Thymus (tissue), 14 donors: Measurements from ENCODE around the gene FHL5. TPM values are rescaled to one million over a fixed set of nuclear protein-coding genes. Genes with fewer than 3 reads are reported as not detected.

ENCODE experiments used
- DNase-seq, 9 donors: peaks; one replicate each; pipeline ENCODE4 v3.0.0-alpha.2; 2013; ENCODE audit warnings: low spot score in 9 of 9, low read depth in 6 of 9, missing footprints in 1 of 9
- H3K27ac ChIP-seq, 2 donors: one replicate each; pipeline ENCODE4 v1.5.1; 2013; ENCODE audit warnings: control low read depth in 1 of 2, low read depth in 1 of 2, low read length in 1 of 2, mild to moderate bottlenecking in 1 of 2, moderate library complexity in 1 of 2
- H3K27me3 ChIP-seq, 2 donors: one replicate each; pipeline ENCODE4 v1.5.1; 2013; ENCODE audit warnings: low read length in 1 of 2; ENCODE audit not compliant: control insufficient read depth in 2 of 2, insufficient read depth in 1 of 2
- H3K36me3 ChIP-seq, 2 donors: one replicate each; pipeline ENCODE4 v1.5.1; 2013; ENCODE audit warnings: low read length in 1 of 2, mild to moderate bottlenecking in 1 of 2, moderate library complexity in 1 of 2; ENCODE audit not compliant: control insufficient read depth in 2 of 2, insufficient read depth in 2 of 2
- H3K4me1 ChIP-seq, 2 donors: one replicate each; pipeline ENCODE4 v1.5.1; 2013; ENCODE audit warnings: low read length in 2 of 2; ENCODE audit not compliant: control insufficient read depth in 2 of 2, insufficient read depth in 2 of 2
- H3K4me3 ChIP-seq, 2 donors: one replicate each; pipeline ENCODE4 v1.5.1; 2013; ENCODE audit warnings: low read length in 2 of 2, control low read depth in 1 of 2, mild to moderate bottlenecking in 1 of 2
- H3K9me3 ChIP-seq, 2 donors: one replicate each; pipeline ENCODE4 v1.5.1; 2013; ENCODE audit warnings: low read length in 1 of 2, mild to moderate bottlenecking in 1 of 2; ENCODE audit not compliant: control insufficient read depth in 2 of 2, insufficient read depth in 1 of 2
- WGBS: extraction: QIAGEN DNeasy Blood & Tissue Kit; methylation state at CpG from one replicate; pipeline ENCODE4 v1.1.7; 2013; 5-methylcytosine and 5-hydroxymethylcytosine counted together
- long read RNA-seq, 10 donors: transcript quantifications; one replicate each; lab custom pipeline, GENCODE V29; 2026
- polyA plus RNA-seq: library from polyadenylated mRNA; stranded (reverse); fragments of 200-250 nt; gene quantifications from one replicate; pipeline ENCODE4 v1.2.3, GENCODE V29; 2013
- total RNA-seq: library from RNA; stranded (reverse); fragments of 120-200 nt; gene quantifications from one replicate; pipeline ENCODE4 v1.2.4, GENCODE V29; 2013
- donor health status: healthy.

Gene FHL5, protein sequence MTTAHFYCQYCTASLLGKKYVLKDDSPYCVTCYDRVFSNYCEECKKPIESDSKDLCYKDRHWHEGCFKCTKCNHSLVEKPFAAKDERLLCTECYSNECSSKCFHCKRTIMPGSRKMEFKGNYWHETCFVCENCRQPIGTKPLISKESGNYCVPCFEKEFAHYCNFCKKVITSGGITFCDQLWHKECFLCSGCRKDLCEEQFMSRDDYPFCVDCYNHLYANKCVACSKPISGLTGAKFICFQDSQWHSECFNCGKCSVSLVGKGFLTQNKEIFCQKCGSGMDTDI
- 0.19 TPM for total RNA-seq
- polyA plus RNA-seq, result 15.8 TPM
- long read RNA-seq, donor 1, result 0 reads
- long read RNA-seq, donor 2, result 0 reads
- long read RNA-seq, donor 3, result 0 reads
- long read RNA-seq, donor 4, result 0 reads
- long read RNA-seq, donor 5, result 0 reads
- long read RNA-seq, donor 6, result 0 reads
- long read RNA-seq, donor 7, result 0 reads
- long read RNA-seq, donor 8, result 0 reads
- long read RNA-seq, donor 9, result 0 reads
- long read RNA-seq, donor 10, result 0 reads

DNA sequence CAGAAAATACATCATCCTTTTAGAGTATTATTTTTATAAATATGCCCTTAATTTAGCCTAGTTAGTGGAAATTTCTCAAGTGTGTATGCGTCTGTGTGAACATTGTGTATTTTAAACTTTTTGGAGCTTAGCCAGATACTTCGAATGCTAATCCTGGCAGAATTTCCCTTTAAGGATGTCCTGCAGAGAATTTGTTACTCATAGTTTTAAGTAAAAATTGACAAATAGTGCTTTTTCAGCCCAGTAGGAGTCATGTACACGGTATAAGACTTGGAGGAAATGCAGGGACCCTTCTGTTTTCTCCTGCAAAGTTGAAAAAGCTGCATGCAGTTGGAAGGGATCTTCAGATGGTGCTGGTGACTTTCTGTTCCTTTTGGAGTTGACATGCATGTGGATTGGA lies at the start of gene FHL5:
FHL5 (plus strand) TSS at position 243 of the 400 bp plus-strand sequence. CDS start 40,486 bp downstream, outside the sequence.
- peaks cover 0 to 2% of the 10 kb centered on the region in 2 donors for H3K27me3 ChIP-seq
- 55% methylated on average over 3 of the region's 3 CpGs for WGBS
- H3K36me3 ChIP-seq, result no peaks in the 10 kb centered on the region
- no peaks in the 10 kb centered on the region for H3K4me1 ChIP-seq
- no peak for DNase-seq
- H3K4me3 ChIP-seq, result no peak within 1 kb of the TSS
- H3K27ac ChIP-seq, result no peak within 1 kb of the TSS
- H3K9me3 ChIP-seq, result no peaks in the 10 kb centered on the region

DNA sequence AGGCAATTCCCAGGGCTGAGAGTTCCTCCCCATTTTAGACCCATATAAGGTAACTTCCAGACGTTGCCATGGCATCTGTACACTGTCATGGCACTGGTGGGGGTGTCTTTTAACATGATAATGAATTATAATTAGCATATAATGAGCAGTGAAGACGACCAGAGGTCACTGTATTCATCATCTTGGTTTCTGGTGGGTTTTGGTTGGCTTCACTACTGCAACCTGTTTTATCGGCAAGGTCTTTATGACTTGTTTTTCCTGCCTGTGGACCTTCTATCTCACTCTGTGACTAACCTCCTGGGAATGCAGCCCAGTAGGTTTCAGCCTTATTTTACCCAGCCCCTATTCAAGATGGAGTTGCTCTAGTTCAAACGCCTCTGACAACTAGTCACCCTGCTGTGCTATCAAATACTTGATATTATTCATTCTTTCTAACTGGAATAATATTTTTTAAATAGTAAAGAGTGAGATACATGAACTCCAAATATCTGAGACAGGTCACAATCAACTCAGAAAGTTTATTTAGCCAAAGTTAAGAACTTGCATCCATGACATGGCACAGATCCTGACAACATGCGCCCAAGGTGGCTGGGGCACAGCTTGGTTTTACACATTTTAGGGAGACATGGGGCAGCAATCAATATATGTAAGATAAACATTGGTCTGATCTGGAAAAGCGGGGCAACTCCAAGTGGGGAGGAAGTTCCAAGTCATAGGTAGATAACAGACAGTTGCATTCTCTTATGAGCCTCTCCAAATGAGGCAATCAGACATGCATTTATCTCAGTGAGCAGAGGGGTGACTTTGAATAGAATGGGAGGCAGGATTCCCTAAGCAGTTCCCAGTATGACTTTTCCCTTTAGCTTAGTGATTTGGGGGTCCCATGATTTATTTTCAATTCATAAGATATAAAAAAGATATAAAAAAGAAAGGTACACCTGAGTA lies 42.5 kb upstream of the FHL5 start:
- peak in 3 of 9 donors; percentile 3 to 21 (median 9) for DNase-seq
- Histone ChIP-seq H3K4me1 (peaks cover 4 to 7% of the 10 kb centered on the region in 2 donors), H3K36me3 (peaks cover 0 to 3% of the 10 kb centered on the region in 2 donors), H3K4me3 (peak overlapping the region; percentile 85 to 93), H3K9me3 (no peaks in the 10 kb centered on the region), H3K27me3 (no peaks in the 10 kb centered on the region), H3K27ac (peak overlapping the region in 1 of 2 donors; percentile 98)
- 95% methylated on average over 6 of the region's 6 CpGs for WGBS

DNA sequence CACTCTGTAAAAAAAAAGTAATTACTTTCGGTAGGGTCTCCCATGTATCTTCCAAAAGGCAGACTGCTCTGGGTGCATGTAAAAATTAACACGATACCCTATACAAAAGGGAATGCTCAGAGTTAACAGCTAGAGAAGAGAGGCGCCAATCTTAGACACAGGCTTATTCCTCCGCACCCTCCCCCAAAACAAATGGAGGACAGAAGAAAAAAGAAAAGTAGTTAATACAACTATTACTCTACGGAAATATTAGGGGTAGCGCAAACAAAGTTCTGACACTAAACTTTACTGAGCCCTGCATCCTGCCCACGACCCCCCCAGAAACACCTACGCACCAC lies 41.7 kb upstream of the FHL5 start:
- Histone ChIP-seq H3K36me3 (peaks cover 3 to 10% of the 10 kb centered on the region in 2 donors), H3K4me1 (peaks cover 4 to 7% of the 10 kb centered on the region in 2 donors), H3K4me3 (peak overlapping the region; percentile 85 to 93), H3K27me3 (no peaks in the 10 kb centered on the region), H3K27ac (peak overlapping the region; percentile 98 to 100), H3K9me3 (no peaks in the 10 kb centered on the region)
- DNase-seq, result peak in 2 of 9 donors; percentile 15 to 66
- under 1% methylated on average over 8 of the region's 8 CpGs for WGBS

DNA sequence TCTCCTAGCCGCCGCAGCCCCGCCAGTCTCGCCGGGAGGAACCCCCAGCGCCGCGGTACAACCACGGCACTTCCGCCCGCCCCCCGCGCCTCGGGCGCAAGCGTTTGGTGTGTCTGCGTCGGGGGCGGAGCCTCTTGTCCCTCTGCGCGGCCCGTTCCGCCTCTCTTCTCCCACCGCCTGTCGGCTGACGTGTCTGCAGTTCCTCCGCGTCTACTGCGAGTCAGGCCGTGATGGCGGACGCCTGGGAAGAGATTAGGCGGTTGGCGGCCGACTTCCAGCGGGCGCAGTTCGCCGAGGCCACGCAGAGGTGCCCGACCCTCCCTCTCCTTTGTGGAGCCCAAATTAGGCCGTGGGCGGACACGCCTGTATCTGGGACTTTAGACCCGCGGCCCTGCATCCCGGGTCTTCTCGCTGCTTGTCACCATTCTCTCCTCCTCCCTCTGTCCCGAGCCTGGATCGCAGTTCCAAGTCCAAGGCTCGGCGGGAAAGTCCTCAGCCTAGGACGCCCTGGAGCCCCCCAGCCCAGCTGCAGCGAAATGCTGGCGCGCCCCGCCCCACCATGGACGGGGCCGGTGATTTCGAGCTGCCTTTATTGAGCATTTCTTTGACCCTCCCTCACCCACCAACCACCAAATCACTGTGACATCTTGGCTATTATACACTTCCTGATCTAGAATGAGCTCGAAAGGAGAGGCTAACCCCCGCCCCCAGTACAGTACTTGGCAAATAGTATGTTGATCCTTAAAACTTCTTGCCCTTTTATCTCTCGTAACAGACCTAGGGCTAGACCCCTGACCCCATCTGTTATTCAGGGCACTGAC lies 41.1 kb upstream of the FHL5 start, which contains the start of gene UFL1:
UFL1 (plus strand) TSS at position 163 of the 821 bp plus-strand sequence; CDS start at position 231, 68 bp downstream.
- DNase-seq, result peak; percentile 74 to 97 (median 91)
- Histone ChIP-seq H3K4me3 (peak within 1 kb of the TSS; percentile 85 to 93), H3K9me3 (no peaks in the 10 kb centered on the region), H3K36me3 (peaks cover 3 to 16% of the 10 kb centered on the region in 2 donors), H3K4me1 (peaks cover 4 to 7% of the 10 kb centered on the region in 2 donors), H3K27me3 (no peaks in the 10 kb centered on the region), H3K27ac (peak within 1 kb of the TSS; percentile 98 to 100)
- under 1% methylated on average over 63 of the region's 63 CpGs for WGBS

DNA sequence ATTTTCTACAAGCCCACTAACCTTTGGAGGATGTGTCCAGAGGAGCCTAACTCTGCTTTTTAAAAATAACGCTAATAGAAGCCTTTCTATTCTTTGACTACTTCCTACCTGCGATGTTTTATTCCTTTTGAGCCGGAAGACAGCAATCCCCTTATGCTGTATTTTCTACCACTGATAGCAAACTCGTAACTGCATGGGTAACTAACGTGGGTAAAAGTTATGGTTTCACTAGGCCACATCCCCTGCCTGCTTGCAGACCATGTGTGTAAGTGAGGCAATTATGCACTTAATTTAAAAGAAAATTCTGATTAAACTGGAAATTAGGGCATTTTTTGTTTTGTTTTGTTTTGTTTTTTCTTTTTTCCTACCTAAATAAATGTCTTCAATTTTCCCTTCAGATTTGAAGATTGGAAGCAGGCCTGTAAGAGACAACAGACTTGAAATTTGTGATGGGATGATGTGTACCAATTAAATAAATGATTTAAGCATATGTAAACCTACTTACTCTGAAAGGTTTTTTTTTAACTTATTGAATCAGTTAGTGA lies 40.4 kb upstream of the FHL5 start:
- H3K27me3 ChIP-seq, result no peaks in the 10 kb centered on the region
- H3K4me3 ChIP-seq, result peak overlapping the region; percentile 85 to 93
- 1% methylated on average over 5 of the region's 5 CpGs for WGBS
- H3K4me1 ChIP-seq, result peaks cover 4 to 7% of the 10 kb centered on the region in 2 donors
- H3K27ac ChIP-seq, result peak overlapping the region; percentile 98 to 100
- no peaks in the 10 kb centered on the region for H3K9me3 ChIP-seq
- DNase-seq, result peak in 2 of 9 donors; percentile 55 to 74
- peaks cover 3 to 16% of the 10 kb centered on the region in 2 donors for H3K36me3 ChIP-seq

DNA sequence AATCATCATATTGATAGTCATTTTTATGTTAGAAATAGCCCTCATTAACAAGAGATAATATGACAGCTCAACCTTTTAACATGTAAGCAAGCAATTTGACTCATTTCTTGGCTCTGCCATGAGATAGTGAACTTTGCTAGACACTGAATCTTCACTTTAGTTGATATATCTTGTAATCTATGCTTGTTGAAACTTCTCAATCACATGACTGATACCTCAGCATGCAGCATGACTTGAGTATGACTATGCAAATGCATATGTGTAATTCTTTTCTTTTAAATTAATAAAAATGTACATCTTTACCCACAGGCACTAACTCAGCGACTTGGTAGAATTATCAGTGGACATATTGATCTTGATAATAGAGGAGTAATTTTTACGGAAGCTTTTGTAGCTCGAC lies 34.7 kb upstream of the FHL5 start:
- WGBS, result over 99% methylated on average over 3 of the region's 3 CpGs
- Histone ChIP-seq H3K27ac (no peak overlapping the region), H3K4me1 (no peaks in the 10 kb centered on the region), H3K9me3 (no peaks in the 10 kb centered on the region), H3K36me3 (peaks cover 10 to 65% of the 10 kb centered on the region in 2 donors), H3K4me3 (no peak overlapping the region), H3K27me3 (no peaks in the 10 kb centered on the region)
- no peak for DNase-seq

DNA sequence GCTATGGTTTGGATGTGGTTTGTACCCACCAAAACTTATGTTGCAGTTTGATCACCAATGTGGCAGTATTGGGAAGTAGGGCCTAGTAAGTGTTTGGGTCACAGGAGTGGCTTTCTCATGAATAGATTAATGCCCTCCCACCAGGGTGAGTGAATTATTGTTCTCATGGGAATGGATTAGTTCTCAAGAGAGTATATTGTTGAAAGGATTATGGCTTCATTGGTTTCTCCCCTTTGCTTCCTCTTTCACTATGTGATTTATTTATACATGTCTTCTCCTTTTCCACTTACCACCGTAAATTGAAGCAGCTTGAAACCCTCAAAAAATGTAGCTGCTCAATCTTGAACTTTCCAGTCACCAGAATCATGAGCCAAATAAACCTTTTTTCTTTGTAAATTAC lies 30.5 kb upstream of the FHL5 start:
- Histone ChIP-seq H3K27ac (no peak overlapping the region), H3K9me3 (no peaks in the 10 kb centered on the region), H3K36me3 (peaks cover 7 to 61% of the 10 kb centered on the region in 2 donors), H3K27me3 (no peaks in the 10 kb centered on the region), H3K4me3 (no peak overlapping the region), H3K4me1 (no peaks in the 10 kb centered on the region)
- WGBS, result 81% methylated on average over 1 of the region's 1 CpG
- DNase-seq, result no peak

DNA sequence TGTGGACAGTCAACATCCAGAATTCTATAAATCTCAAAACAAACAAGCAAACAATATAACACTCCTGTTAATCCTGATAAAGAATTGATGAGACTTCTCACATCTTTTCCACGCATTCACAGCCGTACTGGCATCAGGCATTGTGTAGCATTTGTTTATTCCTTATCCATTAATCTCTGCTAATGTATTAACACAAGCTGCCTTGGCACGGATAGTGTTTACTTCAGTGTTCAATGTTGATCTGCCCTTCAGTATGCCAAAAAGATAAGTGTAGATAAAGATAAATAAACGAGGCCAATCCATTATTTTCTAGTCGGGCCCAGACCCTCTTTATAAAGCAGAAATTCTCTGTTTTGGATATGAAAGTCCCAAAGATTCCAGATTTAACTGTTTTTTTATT lies 25.2 kb upstream of the FHL5 start:
- no peak for DNase-seq
- H3K9me3 ChIP-seq, result no peaks in the 10 kb centered on the region
- H3K4me1 ChIP-seq, result no peaks in the 10 kb centered on the region
- H3K27ac ChIP-seq, result no peak overlapping the region
- H3K36me3 ChIP-seq, result peaks cover 3 to 44% of the 10 kb centered on the region in 2 donors
- H3K27me3 ChIP-seq, result no peaks in the 10 kb centered on the region
- no peak overlapping the region for H3K4me3 ChIP-seq
- WGBS, result 96% methylated on average over 5 of the region's 5 CpGs
